Panc1 (cell line): ENCODE measurements around the gene HFE. TPM values are rescaled to one million over a fixed set of nuclear protein-coding genes. Genes with fewer than 3 reads are reported as not detected.

Experiments
- ATAC-seq: fragments of 200-7000 bp; cut with Tn5 transposase; 2 replicates; pipeline ENCODE4 v1.9.1; 2020; ENCODE audit warnings: mild to moderate bottlenecking, moderate library complexity
- BruUV-seq: library from RNA; stranded (reverse); fragments of 400-500 nt; replicated peaks from 2 replicates; lab custom pipeline; 2021; lab: Mats Ljungman, UMichigan
- CTCF ChIA-PET: fragments of 300-600 bp; sonication (Branson Sonifier 250); formaldehyde crosslinking; loops from one replicate; lab custom pipeline; 2022; ENCODE audit warnings: antibody characterized with exemption; lab: Charles Lee
- POLR2A ChIA-PET: fragments of 300-600 bp; sonication (Branson Sonifier 250); formaldehyde crosslinking; loops from one replicate; lab custom pipeline; 2022; ENCODE audit warnings: antibody characterized with exemption; lab: Charles Lee
- DNase-seq: peaks from one replicate; pipeline ENCODE4 v3.0.0-alpha.2; 2010; ENCODE audit warnings: low read depth, low spot score
- H3K27ac ChIP-seq: 2 replicates; pipeline ENCODE4 v1.5.1; 2011; ENCODE audit warnings: mild to moderate bottlenecking, low read length, inconsistent platforms
- H3K27me3 ChIP-seq: fragments of 200-500 bp; sonication (Bioruptor generic); 2 replicates; pipeline ENCODE4 v1.6.0; 2014; ENCODE audit warnings: low read length, inconsistent platforms; ENCODE audit not compliant: control insufficient read depth, insufficient read depth
- H3K36me3 ChIP-seq: fragments of 200-500 bp; sonication (Bioruptor generic); 2 replicates; pipeline ENCODE4 v1.5.1; 2014; ENCODE audit warnings: inconsistent platforms, mild to moderate bottlenecking, low read length, moderate library complexity; ENCODE audit not compliant: control insufficient read depth, insufficient read depth
- H3K4me1 ChIP-seq: 2 replicates; pipeline ENCODE4 v1.5.1; 2011; ENCODE audit warnings: inconsistent platforms, mild to moderate bottlenecking, low read length, moderate library complexity; ENCODE audit not compliant: control insufficient read depth, insufficient read depth
- H3K4me3 ChIP-seq, 2 experiments: 2 replicates each; pipeline ENCODE4 v1.5.1; 2011 to 2012; ENCODE audit warnings: low read depth in 2 of 2, low read length in 2 of 2, mild to moderate bottlenecking in 2 of 2, inconsistent platforms in 1 of 2, moderate library complexity in 1 of 2
- H3K9me3 ChIP-seq: fragments of 200-500 bp; sonication (Bioruptor generic); 2 replicates; pipeline ENCODE4 v1.5.1; 2014; ENCODE audit warnings: low read depth, mild to moderate bottlenecking, inconsistent platforms, low read length, moderate library complexity; ENCODE audit not compliant: control insufficient read depth, insufficient read depth
- CTCF ChIP-seq: fragments of 450-650 bp; IDR thresholded peaks from 2 replicates; pipeline ENCODE4 v1.5.1; 2017; ENCODE audit warnings: mild to moderate bottlenecking
- POLR2AphosphoS5 ChIP-seq: IDR thresholded peaks from 2 replicates; pipeline ENCODE4 v1.6.1; 2012; ENCODE audit warnings: mild to moderate bottlenecking, low read depth, low read length, moderate library complexity
- REST ChIP-seq, 2 experiments: IDR thresholded peaks; 2 replicates each; pipeline ENCODE4 v1.6.1; 2011 to 2012; ENCODE audit warnings: low read depth in 2 of 2, control low read depth in 1 of 2, low read length in 1 of 2, mild to moderate bottlenecking in 1 of 2, moderate library complexity in 1 of 2; ENCODE audit not compliant: insufficient read depth in 1 of 2
- SIN3A ChIP-seq: IDR thresholded peaks from 2 replicates; pipeline ENCODE4 v1.6.1; 2012; ENCODE audit warnings: low read depth, mild to moderate bottlenecking, low read length, moderate library complexity, borderline replicate concordance; ENCODE audit not compliant: insufficient read depth
- TCF7L2 ChIP-seq: IDR thresholded peaks from 2 replicates; pipeline ENCODE4 v1.6.1; 2011; ENCODE audit warnings: mild to moderate bottlenecking, low read depth, low read length, inconsistent platforms
- in situ Hi-C: cut with HindIII; loops from 2 replicates; pipeline ENCODE4 v1.10.0; 2016; ENCODE audit warnings: low sequenced_read_pairs, low pct_unique_long_range_greater_than_20kb
- intact Hi-C: fragments of 100-400 bp; cut with micrococcal nuclease; formaldehyde crosslinking; loops from one replicate; pipeline ENCODE4 v1.10.0; 2022; ENCODE audit not compliant: unreplicated experiment
- total RNA-seq: library from RNA; stranded (reverse); gene quantifications from one replicate; pipeline ENCODE4 v1.2.1, GENCODE V29; 2021; ENCODE audit not compliant: unreplicated experiment

The HFE gene
- total RNA-seq, 1 experiment from 2014 or later = 12.1 TPM

- Histone ChIP-seq H3K4me1 (peaks cover 24% of the 10 kb centered on the region), H3K36me3 (no peaks in the 10 kb centered on the region; the same call in 1 of the 2 replicates), H3K27me3 (no peaks in the 10 kb centered on the region), H3K9me3 (no peaks in the 10 kb centered on the region), H3K4me3 (peak overlapping the region; percentile 52 to 72), H3K27ac (peak overlapping the region; percentile 99)
- in situ Hi-C loops (no loop called here), intact Hi-C loops (loop anchor here (2.0 kb wide), 1 partner anchor 17 kb away; a partner anchor contains a TSS)
- ATAC-seq (peak; percentile 77), DNase-seq (no peak)
- TSS peak; percentile 100 for BruUV-seq
- TF ChIP-seq POLR2AphosphoS5 (peak; percentile 89), CTCF (no peak)
- CTCF ChIA-PET = interaction anchor here (1.0 to 1.3 kb wide), 2 partner anchors 17 to 21 kb away, joined by 4 to 9 read pairs; no protein-coding TSS in a partner anchor
- POLR2A ChIA-PET = interaction anchor here (0.5 to 6.2 kb wide), 12 partner anchors 9 to 1828 kb away, joined by 3 to 207 read pairs (median 4); a partner anchor contains a TSS
Observed at GRCh38 chr6:26043384-26044139, 43.7 kb upstream of the HFE start.

- in situ Hi-C loops (no loop called here), intact Hi-C loops (loop anchor here (2.0 kb wide), 1 partner anchor 18 kb away; a partner anchor contains a TSS)
- Histone ChIP-seq H3K27ac (peak overlapping the region; percentile 99), H3K4me3 (peak overlapping the region; percentile 52 to 60), H3K36me3 (no peaks in the 10 kb centered on the region; the same call in 1 of the 2 replicates), H3K9me3 (no peaks in the 10 kb centered on the region), H3K27me3 (no peaks in the 10 kb centered on the region), H3K4me1 (peaks cover 31% of the 10 kb centered on the region)
- peak; percentile 49 for ATAC-seq
- BruUV-seq = TSS peak; percentile 83
- TF ChIP-seq SIN3A (0 out of 2 replicates have a peak, but pooled peaks have one; percentile 8), TCF7L2 (no peak), CTCF (no peak), POLR2AphosphoS5 (peak; percentile 42), REST (IDR thresholded peaks at IDR 0.05; ENCODE audit: insufficient read depth in 1 of 2, low read depth in 2 of 2, low read length in 1 of 2) (no peak)
- POLR2A ChIA-PET = interaction anchor here (0.6 to 6.2 kb wide), 10 partner anchors 8 to 241 kb away, joined by 3 to 207 read pairs (median 6); a partner anchor contains a TSS
- no peak for DNase-seq
- CTCF ChIA-PET = interaction anchor here (1.0 to 1.3 kb wide), 2 partner anchors 18 to 22 kb away, joined by 4 to 9 read pairs; no protein-coding TSS in a partner anchor
Observed at GRCh38 chr6:26044140-26045064, 42.8 kb upstream of the HFE start.
